Neutrophil (primary cell): Measurements from ENCODE around the gene SLC47A2.

ENCODE experiments used
- H3K27ac ChIP-seq: fragments of 200-600 bp; sonication (generic); 2 replicates; pipeline ENCODE4 v1.5.1; 2016; ENCODE audit warnings: mild to moderate bottlenecking, moderate library complexity
- H3K27me3 ChIP-seq: fragments of 200-600 bp; sonication (generic); 2 replicates; pipeline ENCODE4 v1.6.0; 2016; ENCODE audit warnings: mild to moderate bottlenecking
- H3K36me3 ChIP-seq: fragments of 200-600 bp; sonication (generic); 2 replicates; pipeline ENCODE4 v1.5.1; 2017
- H3K4me1 ChIP-seq, 2 experiments: fragments of 200-600 bp in 1 of 2; sonication (generic) in 1 of 2; 1 replicate in 1 of 2; 2 replicates in 1 of 2; pipeline versions ENCODE4 v1.5.1 to v1.6.1; 2013 to 2016; ENCODE audit warnings: low read depth in 1 of 2, low read length in 1 of 2, mild to moderate bottlenecking in 1 of 2, moderate library complexity in 1 of 2; ENCODE audit not compliant: control insufficient read depth in 1 of 2, insufficient read depth in 1 of 2
- H3K4me3 ChIP-seq, 2 experiments: fragments of 200-600 bp in 1 of 2; sonication (generic) in 1 of 2; 1 replicate in 1 of 2; 2 replicates in 1 of 2; pipeline ENCODE4 v1.5.1; 2013 to 2016; ENCODE audit warnings: low read depth in 1 of 2, low read length in 1 of 2, mild to moderate bottlenecking in 1 of 2, moderate library complexity in 1 of 2
- H3K9me3 ChIP-seq: fragments of 200-600 bp; sonication (generic); 2 replicates; pipeline ENCODE4 v1.5.1; 2016
- CTCF ChIP-seq: fragments of 200-600 bp; sonication (generic); IDR thresholded peaks from 2 replicates; pipeline ENCODE4 v1.5.1; 2016; ENCODE audit warnings: antibody characterized with exemption

Gene SLC47A2

GRCh38 chr17:19736071-19736470 lies 19.7 kb upstream of the SLC47A2 start:
- Histone ChIP-seq H3K9me3 (no peaks in the 10 kb centered on the region), H3K36me3 (no peaks in the 10 kb centered on the region), H3K4me3 (no peak overlapping the region), H3K27ac (no peak overlapping the region), H3K27me3 (no peaks in the 10 kb centered on the region), H3K4me1 (no peaks in the 10 kb centered on the region)
- TF ChIP-seq CTCF, result no peak

DNA sequence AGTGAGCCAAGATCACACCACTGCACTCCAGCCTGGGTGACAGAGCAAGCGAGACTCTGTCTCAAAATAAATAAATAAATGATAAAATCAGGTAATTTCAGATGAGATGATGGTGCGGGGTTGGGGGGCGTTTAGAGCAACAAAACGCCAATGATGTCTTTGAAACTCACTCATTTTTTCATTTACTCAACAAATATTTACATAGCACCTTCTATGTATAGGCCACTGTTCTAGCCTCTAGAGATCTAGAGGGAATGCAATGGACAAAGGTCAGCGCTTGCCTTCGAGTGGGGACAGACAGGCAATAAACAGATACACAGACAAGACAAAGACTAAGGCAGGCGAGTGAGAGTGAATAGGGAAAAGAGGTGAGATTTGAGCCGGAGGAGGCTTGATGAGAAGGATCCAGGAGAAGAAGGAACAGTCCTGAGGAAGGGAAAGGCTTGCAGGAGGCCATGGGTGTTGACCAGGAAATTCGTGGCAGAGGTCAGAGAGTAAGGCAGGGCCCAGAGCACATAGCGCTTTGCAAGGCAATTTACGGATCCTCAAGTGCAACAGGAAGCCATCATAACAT lies 17.7 kb upstream of the SLC47A2 start:
- H3K36me3 ChIP-seq, result no peaks in the 10 kb centered on the region
- H3K4me3 ChIP-seq, result no peak overlapping the region
- H3K4me1 ChIP-seq, result no peaks in the 10 kb centered on the region
- no peak overlapping the region for H3K27ac ChIP-seq
- no peaks in the 10 kb centered on the region for H3K27me3 ChIP-seq
- no peaks in the 10 kb centered on the region for H3K9me3 ChIP-seq
- TF ChIP-seq CTCF, result no peak

DNA sequence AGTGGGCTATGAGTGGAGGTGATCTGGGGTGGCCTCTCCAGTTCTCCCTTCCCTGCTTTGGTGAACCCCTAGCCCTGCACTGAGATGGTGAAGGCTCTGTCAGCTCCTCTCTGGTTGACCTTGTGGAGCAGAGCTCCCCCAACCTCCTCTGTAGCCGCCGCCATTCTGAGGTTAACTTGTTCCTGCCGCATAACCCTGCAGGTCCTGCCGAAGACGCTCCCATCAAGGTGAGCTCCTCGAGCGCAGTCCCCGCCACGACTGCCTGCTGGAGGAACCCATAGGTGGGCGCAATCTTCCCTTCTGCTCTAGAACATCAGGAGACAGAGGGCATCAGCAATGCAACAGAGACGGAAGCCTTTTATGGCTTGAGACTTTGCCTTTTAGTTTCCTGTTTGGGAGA lies 15.2 kb upstream of the SLC47A2 start:
- no peak overlapping the region for H3K4me3 ChIP-seq
- TF ChIP-seq CTCF, result no peak
- no peaks in the 10 kb centered on the region for H3K9me3 ChIP-seq
- H3K36me3 ChIP-seq, result no peaks in the 10 kb centered on the region
- H3K27ac ChIP-seq, result no peak overlapping the region
- no peaks in the 10 kb centered on the region for H3K4me1 ChIP-seq
- H3K27me3 ChIP-seq, result no peaks in the 10 kb centered on the region

- H3K36me3 ChIP-seq, result no peaks in the 10 kb centered on the region
- no peak overlapping the region for H3K27ac ChIP-seq
- no peaks in the 10 kb centered on the region for H3K27me3 ChIP-seq
- no peaks in the 10 kb centered on the region for H3K9me3 ChIP-seq
- no peak for TF ChIP-seq CTCF
- no peaks in the 10 kb centered on the region for H3K4me1 ChIP-seq
- no peak overlapping the region for H3K4me3 ChIP-seq
These were observed 14.5 kb upstream of the SLC47A2 start for GRCh38 chr17:19730843-19731242.

DNA sequence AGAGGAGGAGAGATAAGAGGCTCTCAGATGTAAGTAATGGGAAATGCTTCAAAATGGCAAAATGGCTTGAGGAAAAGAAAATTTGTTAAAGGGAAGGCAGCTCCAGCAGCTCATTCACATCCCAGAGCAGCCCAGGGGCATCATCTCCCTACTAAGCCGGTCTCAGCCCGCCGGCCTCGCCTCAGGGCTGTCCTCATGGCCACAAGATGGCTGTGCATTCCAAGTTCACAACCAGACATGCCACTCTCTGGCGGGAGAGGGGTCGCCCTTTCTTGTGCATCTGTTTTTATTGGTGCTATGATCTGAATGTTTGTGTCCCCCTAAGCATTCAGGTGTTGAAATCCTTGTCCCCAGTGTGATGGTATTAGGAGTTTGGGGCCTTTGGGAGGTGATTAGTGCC lies 13.5 kb upstream of the SLC47A2 start:
- TF ChIP-seq CTCF, result no peak
- Histone ChIP-seq H3K27ac (no peak overlapping the region), H3K36me3 (no peaks in the 10 kb centered on the region), H3K4me3 (no peak overlapping the region), H3K4me1 (peaks cover 3% of the 10 kb centered on the region in 2 experiments), H3K9me3 (no peaks in the 10 kb centered on the region), H3K27me3 (no peaks in the 10 kb centered on the region)

GRCh38 chr17:19728084-19728495 lies 11.7 kb upstream of the SLC47A2 start:
- H3K27ac ChIP-seq, result no peak overlapping the region
- no peak overlapping the region for H3K4me3 ChIP-seq
- TF ChIP-seq CTCF, result no peak
- H3K9me3 ChIP-seq, result no peaks in the 10 kb centered on the region
- peaks cover 9 to 13% of the 10 kb centered on the region in 2 experiments for H3K4me1 ChIP-seq
- no peaks in the 10 kb centered on the region for H3K36me3 ChIP-seq
- H3K27me3 ChIP-seq, result no peaks in the 10 kb centered on the region
